ENCODE measurements around the gene RGP1.

Gene RGP1

DNA sequence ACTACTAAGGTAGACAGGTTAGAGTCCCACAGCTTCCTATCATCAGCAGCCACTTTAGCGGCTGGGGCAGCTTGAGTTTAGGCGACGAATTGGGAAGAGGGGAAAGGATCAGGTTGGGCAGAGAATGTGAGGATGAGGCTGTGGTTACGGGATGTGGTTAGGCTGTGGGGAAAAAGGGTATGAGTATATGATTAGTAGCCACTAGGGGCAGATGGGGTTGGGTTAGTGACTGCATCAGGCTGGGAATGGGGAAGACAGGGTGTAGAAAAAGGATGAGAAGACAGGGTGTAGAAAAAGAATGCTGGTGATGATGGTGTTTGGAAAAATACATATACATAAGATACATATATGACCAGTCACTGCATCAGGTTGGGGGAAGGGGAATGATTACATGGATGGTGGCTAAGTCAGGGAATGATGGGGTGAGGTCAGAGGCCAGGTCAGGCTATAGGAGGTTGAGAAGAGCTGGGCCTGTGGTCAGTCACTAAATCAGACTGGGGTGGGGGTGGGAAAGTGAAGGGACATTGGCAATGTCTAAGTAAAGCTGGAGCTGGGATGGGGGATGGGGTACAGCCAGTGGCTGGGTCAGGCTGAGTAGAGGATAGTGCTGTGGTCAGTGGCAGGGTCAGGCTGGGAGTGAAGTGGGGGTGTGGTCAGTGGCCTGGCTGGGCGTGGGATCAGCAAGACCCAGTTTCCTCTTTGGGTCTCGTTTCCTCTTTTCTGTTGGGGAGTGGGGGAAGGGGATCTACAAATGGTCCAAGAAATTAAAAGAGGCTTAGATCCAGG is 19.2 kb upstream of the RGP1 start:
- Mint-ChIP-seq H3K9me3 (no peaks in the 10 kb centered on the region), H3K27ac (peak overlapping the region; percentile 49), H3K27me3 (ENCODE audit: low read depth, poor library complexity) (peaks cover 2% of the 10 kb centered on the region), H3K36me3 (ENCODE audit: low read depth) (peaks cover 11% of the 10 kb centered on the region), H3K4me1 (peaks cover 10% of the 10 kb centered on the region), H3K4me3 (no peak overlapping the region)
- DNase-seq: no peak
- TF ChIP-seq, protein P1, sequence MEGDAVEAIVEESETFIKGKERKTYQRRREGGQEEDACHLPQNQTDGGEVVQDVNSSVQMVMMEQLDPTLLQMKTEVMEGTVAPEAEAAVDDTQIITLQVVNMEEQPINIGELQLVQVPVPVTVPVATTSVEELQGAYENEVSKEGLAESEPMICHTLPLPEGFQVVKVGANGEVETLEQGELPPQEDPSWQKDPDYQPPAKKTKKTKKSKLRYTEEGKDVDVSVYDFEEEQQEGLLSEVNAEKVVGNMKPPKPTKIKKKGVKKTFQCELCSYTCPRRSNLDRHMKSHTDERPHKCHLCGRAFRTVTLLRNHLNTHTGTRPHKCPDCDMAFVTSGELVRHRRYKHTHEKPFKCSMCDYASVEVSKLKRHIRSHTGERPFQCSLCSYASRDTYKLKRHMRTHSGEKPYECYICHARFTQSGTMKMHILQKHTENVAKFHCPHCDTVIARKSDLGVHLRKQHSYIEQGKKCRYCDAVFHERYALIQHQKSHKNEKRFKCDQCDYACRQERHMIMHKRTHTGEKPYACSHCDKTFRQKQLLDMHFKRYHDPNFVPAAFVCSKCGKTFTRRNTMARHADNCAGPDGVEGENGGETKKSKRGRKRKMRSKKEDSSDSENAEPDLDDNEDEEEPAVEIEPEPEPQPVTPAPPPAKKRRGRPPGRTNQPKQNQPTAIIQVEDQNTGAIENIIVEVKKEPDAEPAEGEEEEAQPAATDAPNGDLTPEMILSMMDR (IDR thresholded peaks at IDR 0.05): peak; percentile 44

DNA sequence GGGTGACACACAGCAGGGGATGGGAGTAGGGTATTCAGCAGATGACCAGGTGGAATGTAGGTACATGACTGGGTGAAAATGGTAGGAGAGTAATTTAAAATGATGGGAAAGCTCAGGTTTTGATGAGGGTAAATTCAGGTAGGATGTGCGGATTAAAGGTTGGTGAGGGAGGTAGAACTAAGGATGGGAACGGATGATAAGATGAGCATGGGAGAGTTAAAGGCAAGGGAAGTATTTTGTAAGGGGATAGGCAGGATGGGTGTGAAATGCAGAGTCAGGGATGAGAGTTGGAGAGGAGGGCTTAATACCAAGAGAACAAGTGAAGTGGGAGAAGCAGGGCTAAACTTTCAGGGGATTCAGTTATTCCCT is 18.6 kb upstream of the RGP1 start:
- no peaks in the 10 kb centered on the region for H3K9me3 Mint-ChIP-seq

DNA sequence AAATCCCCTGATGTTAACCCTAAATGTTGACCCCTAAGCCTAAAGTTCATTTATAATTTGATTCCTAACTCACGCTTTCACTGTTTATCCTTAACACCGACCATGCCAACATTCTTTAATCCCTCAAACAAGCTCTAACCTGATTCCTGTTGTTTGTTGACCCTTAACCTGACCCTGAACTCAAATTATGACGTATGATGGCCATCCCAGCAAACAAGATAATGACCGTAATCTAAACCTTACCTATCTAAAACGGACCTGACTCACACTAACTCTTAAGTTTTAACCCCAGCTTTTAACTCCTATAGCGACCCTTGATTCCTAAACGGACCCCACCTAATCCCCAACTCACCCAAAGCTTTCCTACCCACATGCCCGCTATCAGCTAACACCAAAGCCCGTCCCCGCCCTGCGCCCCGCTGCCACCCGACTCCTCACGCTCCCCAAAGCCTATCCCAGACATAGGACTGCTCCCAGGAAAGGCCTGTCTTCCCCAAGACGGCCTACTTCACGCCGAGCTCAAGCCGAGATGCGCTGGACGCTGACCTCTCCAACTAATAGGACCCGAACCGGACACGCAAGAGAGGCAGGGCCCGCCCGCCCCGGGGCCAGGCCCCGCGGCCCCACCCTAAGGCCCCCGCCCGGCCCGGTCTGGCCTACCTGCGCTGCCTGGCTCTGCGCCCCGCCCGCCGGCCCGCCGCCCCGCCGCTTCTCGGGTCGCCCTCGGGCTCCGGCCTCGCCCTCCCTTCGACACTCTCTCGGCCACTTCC is 17.5 kb upstream of the RGP1 start:
- no peak for DNase-seq
- TF ChIP-seq, protein P1 (IDR thresholded peaks at IDR 0.05): no peak
- Mint-ChIP-seq H3K4me1 (peaks cover 10% of the 10 kb centered on the region), H3K4me3 (no peak overlapping the region), H3K9me3 (no peaks in the 10 kb centered on the region), H3K27ac (peak overlapping the region; percentile 68), H3K36me3 (ENCODE audit: low read depth) (peaks cover 11% of the 10 kb centered on the region), H3K27me3 (ENCODE audit: low read depth, poor library complexity) (peaks cover 2% of the 10 kb centered on the region)

More for the DNA sequence above, 18.6 kb upstream of the RGP1 start:
- TF ChIP-seq, protein P1 (IDR thresholded peaks at IDR 0.05): no peak
- DNase-seq: no peak
- Mint-ChIP-seq H3K4me3 (no peak overlapping the region), H3K36me3 (ENCODE audit: low read depth) (peaks cover 13% of the 10 kb centered on the region), H3K4me1 (peaks cover 10% of the 10 kb centered on the region), H3K27ac (peak overlapping the region; percentile 49), H3K27me3 (ENCODE audit: low read depth, poor library complexity) (peaks cover 2% of the 10 kb centered on the region)

DNA sequence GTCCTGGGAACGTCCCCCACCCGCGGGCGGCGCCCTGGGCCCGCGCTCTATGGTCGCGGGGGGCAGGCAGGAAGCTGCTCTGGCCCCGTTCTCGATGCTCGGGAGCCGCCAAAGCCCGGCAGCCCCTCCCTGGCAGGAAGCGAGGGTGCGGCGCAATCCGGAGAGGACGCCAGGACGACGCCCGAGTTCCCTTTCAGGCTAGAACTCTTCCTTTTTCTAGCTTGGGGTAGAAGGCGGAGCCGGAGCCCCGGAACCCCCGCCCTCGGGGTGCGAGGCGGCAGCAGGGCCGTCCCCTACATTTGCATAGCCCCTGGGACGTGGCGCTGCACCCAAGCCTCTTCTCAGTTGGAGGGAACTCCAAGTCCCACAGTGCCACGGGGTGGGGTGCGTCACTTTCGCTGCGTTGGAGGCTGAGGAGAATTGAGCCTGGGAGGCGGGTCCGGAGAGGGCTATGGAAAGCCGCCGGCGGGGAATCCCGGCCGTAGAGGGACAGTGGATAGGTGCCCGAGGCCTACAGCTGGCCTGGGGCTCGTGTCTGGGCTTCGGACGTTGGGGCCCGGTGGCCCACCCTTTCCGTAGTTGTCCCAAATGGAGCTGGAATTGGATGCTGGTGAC is 16.8 kb upstream of the RGP1 start, which contains the start of the genes CREB3 and TLN1:
TSS of gene CREB3 (plus strand) at position 482 of the 615 bp plus-strand sequence. CDS start at position 589, 107 bp downstream.
TSS of gene TLN1 (minus strand) at position 11 of the 615 bp plus-strand sequence. CDS start 6,501 bp downstream, outside the sequence.
- Mint-ChIP-seq H3K27me3 (ENCODE audit: low read depth, poor library complexity) (peaks cover 2% of the 10 kb centered on the region), H3K4me1 (peaks cover 10% of the 10 kb centered on the region), H3K27ac (peak within 1 kb of the TSS; percentile 95), H3K36me3 (ENCODE audit: low read depth) (peaks cover 11% of the 10 kb centered on the region), H3K4me3 (no peak within 1 kb of the TSS), H3K9me3 (no peaks in the 10 kb centered on the region)
- peak; percentile 92 for DNase-seq
- TF ChIP-seq, protein P1 (IDR thresholded peaks at IDR 0.05): no peak

DNA sequence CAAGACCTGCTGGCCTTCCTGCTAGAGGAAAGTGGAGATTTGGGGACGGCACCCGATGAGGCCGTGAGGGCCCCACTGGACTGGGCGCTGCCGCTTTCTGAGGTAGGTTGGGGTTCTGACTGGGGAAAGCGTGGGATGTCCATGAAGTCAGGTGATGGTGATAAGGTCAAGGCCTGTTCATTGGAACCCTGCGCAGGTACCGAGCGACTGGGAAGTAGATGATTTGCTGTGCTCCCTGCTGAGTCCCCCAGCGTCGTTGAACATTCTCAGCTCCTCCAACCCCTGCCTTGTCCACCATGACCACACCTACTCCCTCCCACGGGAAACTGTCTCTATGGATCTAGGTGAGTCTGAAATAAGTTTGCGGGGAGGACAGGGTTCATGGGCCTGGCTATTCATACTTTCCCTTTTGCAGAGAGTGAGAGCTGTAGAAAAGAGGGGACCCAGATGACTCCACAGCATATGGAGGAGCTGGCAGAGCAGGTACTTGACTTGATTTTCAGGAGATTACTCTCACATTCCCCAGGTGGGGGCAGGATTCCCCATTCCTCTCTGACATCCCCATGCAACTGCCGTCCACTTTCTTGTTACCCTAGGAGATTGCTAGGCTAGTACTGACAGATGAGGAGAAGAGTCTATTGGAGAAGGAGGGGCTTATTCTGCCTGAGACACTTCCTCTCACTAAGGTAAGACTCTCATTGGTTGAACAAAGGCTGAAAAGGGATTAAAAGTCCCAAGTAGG is 16.1 kb upstream of the RGP1 start:
- DNase-seq: peak; percentile 45
- H3K9me3 Mint-ChIP-seq: no peaks in the 10 kb centered on the region
- TF ChIP-seq, protein P1 (IDR thresholded peaks at IDR 0.05): no peak
- peaks cover 2% of the 10 kb centered on the region for H3K27me3 Mint-ChIP-seq (ENCODE audit: low read depth, poor library complexity)
- H3K4me3 Mint-ChIP-seq: no peak overlapping the region
- peak overlapping the region; percentile 95 for H3K27ac Mint-ChIP-seq
- peaks cover 11% of the 10 kb centered on the region for H3K36me3 Mint-ChIP-seq (ENCODE audit: low read depth)
- peaks cover 10% of the 10 kb centered on the region for H3K4me1 Mint-ChIP-seq

Data from nephron progenitor cell (in vitro differentiated cells).